Panc1 (cell line): Measurements from ENCODE around the gene VSIR. TPM values are rescaled to one million over a fixed set of nuclear protein-coding genes. Genes with fewer than 3 reads are reported as not detected.
A peak's percentile ranks its signal among the peaks of the same experiment; 100 is the strongest.

ENCODE experiments used
- ATAC-seq: fragments of 200-7000 bp; cut with Tn5 transposase; 2 replicates; pipeline ENCODE4 v1.9.1; 2020; ENCODE audit warnings: mild to moderate bottlenecking, moderate library complexity
- BruUV-seq: library from RNA; stranded (reverse); fragments of 400-500 nt; replicated peaks from 2 replicates; lab custom pipeline; 2021; lab: Mats Ljungman, UMichigan
- CTCF ChIA-PET: fragments of 300-600 bp; sonication (Branson Sonifier 250); formaldehyde crosslinking; loops from one replicate; lab custom pipeline; 2022; ENCODE audit warnings: antibody characterized with exemption; lab: Charles Lee
- POLR2A ChIA-PET: fragments of 300-600 bp; sonication (Branson Sonifier 250); formaldehyde crosslinking; loops from one replicate; lab custom pipeline; 2022; ENCODE audit warnings: antibody characterized with exemption; lab: Charles Lee
- DNase-seq: peaks from one replicate; pipeline ENCODE4 v3.0.0-alpha.2; 2010; ENCODE audit warnings: low read depth, low spot score
- H3K27ac ChIP-seq: 2 replicates; pipeline ENCODE4 v1.5.1; 2011; ENCODE audit warnings: mild to moderate bottlenecking, low read length, inconsistent platforms
- H3K27me3 ChIP-seq: fragments of 200-500 bp; sonication (Bioruptor generic); 2 replicates; pipeline ENCODE4 v1.6.0; 2014; ENCODE audit warnings: low read length, inconsistent platforms; ENCODE audit not compliant: control insufficient read depth, insufficient read depth
- H3K36me3 ChIP-seq: fragments of 200-500 bp; sonication (Bioruptor generic); 2 replicates; pipeline ENCODE4 v1.5.1; 2014; ENCODE audit warnings: inconsistent platforms, mild to moderate bottlenecking, low read length, moderate library complexity; ENCODE audit not compliant: control insufficient read depth, insufficient read depth
- H3K4me1 ChIP-seq: 2 replicates; pipeline ENCODE4 v1.5.1; 2011; ENCODE audit warnings: inconsistent platforms, mild to moderate bottlenecking, low read length, moderate library complexity; ENCODE audit not compliant: control insufficient read depth, insufficient read depth
- H3K4me3 ChIP-seq, 2 experiments: 2 replicates each; pipeline ENCODE4 v1.5.1; 2011 to 2012; ENCODE audit warnings: low read depth in 2 of 2, low read length in 2 of 2, mild to moderate bottlenecking in 2 of 2, inconsistent platforms in 1 of 2, moderate library complexity in 1 of 2
- H3K9me3 ChIP-seq: fragments of 200-500 bp; sonication (Bioruptor generic); 2 replicates; pipeline ENCODE4 v1.5.1; 2014; ENCODE audit warnings: low read depth, mild to moderate bottlenecking, inconsistent platforms, low read length, moderate library complexity; ENCODE audit not compliant: control insufficient read depth, insufficient read depth
- POLR2AphosphoS5 ChIP-seq: IDR thresholded peaks from 2 replicates; pipeline ENCODE4 v1.6.1; 2012; ENCODE audit warnings: mild to moderate bottlenecking, low read depth, low read length, moderate library complexity
- SIN3A ChIP-seq: IDR thresholded peaks from 2 replicates; pipeline ENCODE4 v1.6.1; 2012; ENCODE audit warnings: low read depth, mild to moderate bottlenecking, low read length, moderate library complexity, borderline replicate concordance; ENCODE audit not compliant: insufficient read depth
- TCF7L2 ChIP-seq: IDR thresholded peaks from 2 replicates; pipeline ENCODE4 v1.6.1; 2011; ENCODE audit warnings: mild to moderate bottlenecking, low read depth, low read length, inconsistent platforms
- in situ Hi-C: cut with HindIII; loops from 2 replicates; pipeline ENCODE4 v1.10.0; 2016; ENCODE audit warnings: low sequenced_read_pairs, low pct_unique_long_range_greater_than_20kb
- intact Hi-C: fragments of 100-400 bp; cut with micrococcal nuclease; formaldehyde crosslinking; loops from one replicate; pipeline ENCODE4 v1.10.0; 2022; ENCODE audit not compliant: unreplicated experiment
- total RNA-seq: library from RNA; stranded (reverse); gene quantifications from one replicate; pipeline ENCODE4 v1.2.1, GENCODE V29; 2021; ENCODE audit not compliant: unreplicated experiment
- TF ChIP-seq, protein P1 (sequence below): fragments of 450-650 bp; IDR thresholded peaks from 2 replicates; pipeline ENCODE4 v1.5.1; 2017; ENCODE audit warnings: mild to moderate bottlenecking
- TF ChIP-seq, protein P2 (sequence below), 2 experiments: IDR thresholded peaks; 2 replicates each; pipeline ENCODE4 v1.6.1; 2011 to 2012; ENCODE audit warnings: low read depth in 2 of 2, control low read depth in 1 of 2, low read length in 1 of 2, mild to moderate bottlenecking in 1 of 2, moderate library complexity in 1 of 2; ENCODE audit not compliant: insufficient read depth in 1 of 2

The VSIR gene
- total RNA-seq, 1 experiment from 2014 or later: 34.9 TPM

DNA sequence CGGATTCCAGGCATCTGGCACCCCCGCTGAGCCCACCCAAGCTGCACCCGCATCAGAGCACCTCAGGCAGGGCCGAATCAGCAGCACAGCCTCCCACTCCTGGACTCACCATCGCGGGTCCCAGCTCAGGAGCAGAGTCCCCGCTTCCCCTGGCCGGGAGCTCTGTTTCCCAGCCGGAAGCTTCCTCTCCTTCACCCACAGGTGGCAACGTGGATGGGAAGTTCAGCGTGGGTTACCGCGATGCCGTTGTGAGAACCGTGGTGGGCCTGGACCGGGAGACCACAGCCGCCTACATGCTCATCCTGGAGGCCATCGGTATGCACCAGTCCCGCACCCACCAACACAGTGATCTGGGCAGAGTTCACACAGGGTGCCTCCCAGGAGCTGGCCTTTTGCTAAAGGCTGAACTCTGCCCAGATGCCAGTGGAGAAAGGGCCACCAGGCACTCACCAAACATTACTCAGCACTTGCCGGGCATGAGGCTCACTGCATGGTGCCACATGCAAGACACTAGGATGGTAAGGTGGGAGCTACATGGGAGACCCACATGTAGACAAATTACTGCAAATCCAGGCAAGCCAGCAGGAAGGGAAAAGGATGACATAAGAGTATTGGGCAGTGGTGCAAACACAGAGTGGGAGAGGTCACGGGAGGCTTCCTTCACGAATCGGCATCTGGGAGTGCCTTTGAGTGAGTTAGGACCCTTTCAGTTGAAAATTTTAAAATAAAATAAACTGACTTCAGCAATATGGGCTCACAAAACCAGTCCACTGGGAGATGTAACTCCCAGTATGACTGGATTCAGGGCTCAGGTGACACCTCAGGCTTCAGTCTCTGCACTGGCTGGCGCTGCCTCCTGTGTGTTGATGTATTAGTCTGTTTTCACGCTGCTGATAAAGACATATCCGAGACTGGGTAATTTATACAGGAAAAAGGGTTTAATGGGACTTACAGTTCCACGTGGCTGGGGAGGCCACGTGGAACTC lies 64.1 kb downstream of the VSIR start:
- TF ChIP-seq POLR2AphosphoS5 (no peak), SIN3A (no peak), TCF7L2 (no peak)
- TF ChIP-seq, protein P1, sequence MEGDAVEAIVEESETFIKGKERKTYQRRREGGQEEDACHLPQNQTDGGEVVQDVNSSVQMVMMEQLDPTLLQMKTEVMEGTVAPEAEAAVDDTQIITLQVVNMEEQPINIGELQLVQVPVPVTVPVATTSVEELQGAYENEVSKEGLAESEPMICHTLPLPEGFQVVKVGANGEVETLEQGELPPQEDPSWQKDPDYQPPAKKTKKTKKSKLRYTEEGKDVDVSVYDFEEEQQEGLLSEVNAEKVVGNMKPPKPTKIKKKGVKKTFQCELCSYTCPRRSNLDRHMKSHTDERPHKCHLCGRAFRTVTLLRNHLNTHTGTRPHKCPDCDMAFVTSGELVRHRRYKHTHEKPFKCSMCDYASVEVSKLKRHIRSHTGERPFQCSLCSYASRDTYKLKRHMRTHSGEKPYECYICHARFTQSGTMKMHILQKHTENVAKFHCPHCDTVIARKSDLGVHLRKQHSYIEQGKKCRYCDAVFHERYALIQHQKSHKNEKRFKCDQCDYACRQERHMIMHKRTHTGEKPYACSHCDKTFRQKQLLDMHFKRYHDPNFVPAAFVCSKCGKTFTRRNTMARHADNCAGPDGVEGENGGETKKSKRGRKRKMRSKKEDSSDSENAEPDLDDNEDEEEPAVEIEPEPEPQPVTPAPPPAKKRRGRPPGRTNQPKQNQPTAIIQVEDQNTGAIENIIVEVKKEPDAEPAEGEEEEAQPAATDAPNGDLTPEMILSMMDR: no peak
- TF ChIP-seq, protein P2, sequence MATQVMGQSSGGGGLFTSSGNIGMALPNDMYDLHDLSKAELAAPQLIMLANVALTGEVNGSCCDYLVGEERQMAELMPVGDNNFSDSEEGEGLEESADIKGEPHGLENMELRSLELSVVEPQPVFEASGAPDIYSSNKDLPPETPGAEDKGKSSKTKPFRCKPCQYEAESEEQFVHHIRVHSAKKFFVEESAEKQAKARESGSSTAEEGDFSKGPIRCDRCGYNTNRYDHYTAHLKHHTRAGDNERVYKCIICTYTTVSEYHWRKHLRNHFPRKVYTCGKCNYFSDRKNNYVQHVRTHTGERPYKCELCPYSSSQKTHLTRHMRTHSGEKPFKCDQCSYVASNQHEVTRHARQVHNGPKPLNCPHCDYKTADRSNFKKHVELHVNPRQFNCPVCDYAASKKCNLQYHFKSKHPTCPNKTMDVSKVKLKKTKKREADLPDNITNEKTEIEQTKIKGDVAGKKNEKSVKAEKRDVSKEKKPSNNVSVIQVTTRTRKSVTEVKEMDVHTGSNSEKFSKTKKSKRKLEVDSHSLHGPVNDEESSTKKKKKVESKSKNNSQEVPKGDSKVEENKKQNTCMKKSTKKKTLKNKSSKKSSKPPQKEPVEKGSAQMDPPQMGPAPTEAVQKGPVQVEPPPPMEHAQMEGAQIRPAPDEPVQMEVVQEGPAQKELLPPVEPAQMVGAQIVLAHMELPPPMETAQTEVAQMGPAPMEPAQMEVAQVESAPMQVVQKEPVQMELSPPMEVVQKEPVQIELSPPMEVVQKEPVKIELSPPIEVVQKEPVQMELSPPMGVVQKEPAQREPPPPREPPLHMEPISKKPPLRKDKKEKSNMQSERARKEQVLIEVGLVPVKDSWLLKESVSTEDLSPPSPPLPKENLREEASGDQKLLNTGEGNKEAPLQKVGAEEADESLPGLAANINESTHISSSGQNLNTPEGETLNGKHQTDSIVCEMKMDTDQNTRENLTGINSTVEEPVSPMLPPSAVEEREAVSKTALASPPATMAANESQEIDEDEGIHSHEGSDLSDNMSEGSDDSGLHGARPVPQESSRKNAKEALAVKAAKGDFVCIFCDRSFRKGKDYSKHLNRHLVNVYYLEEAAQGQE (IDR thresholded peaks at IDR 0.05; ENCODE audit: insufficient read depth in 1 of 2, low read depth in 2 of 2, low read length in 1 of 2): no peak
- no peak for DNase-seq
- Histone ChIP-seq H3K4me1 (peaks cover 9% of the 10 kb centered on the region), H3K4me3 (no peak overlapping the region), H3K27ac (no peak overlapping the region), H3K27me3 (no peaks in the 10 kb centered on the region), H3K36me3 (no peaks in the 10 kb centered on the region), H3K9me3 (no peaks in the 10 kb centered on the region)
- ChIA-PET POLR2A (no interaction called here), CTCF (interaction anchor here (0.5 to 2.5 kb wide), 11 partner anchors 10 to 424 kb away, joined by 3 to 12 read pairs (median 6); partner anchors contain the start of genes CDH23 and SLC29A3)
- intact Hi-C loops: loop anchor here (10.0 kb wide), 1 partner anchor 106 kb away; no protein-coding TSS in a partner anchor
- no peak for ATAC-seq
- in situ Hi-C loops: no loop called here
- no TSS peak for BruUV-seq

DNA sequence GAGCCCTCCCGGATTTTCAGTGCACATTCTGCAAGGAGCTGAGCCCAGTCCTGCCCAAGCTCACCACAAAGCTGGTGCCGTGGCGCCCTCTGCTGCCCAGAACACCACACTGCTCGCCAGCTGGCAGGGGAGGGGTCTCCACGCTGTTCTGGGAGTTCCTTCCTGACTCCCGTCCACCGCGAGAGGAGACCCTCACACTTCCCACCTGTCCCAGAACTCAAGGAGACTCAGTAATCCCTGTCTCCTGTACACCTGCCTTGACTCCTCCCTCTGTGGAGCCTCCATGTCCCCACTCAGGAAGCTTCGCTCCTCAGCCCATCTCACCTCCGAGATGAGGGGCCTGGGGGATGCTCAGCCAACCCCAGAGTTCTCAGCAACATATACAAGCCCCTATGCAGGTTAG lies 65.0 kb downstream of the VSIR start:
- BruUV-seq: no TSS peak
- H3K9me3 ChIP-seq: no peaks in the 10 kb centered on the region
- in situ Hi-C loops: no loop called here
- H3K4me1 ChIP-seq: peaks cover 3% of the 10 kb centered on the region
- no peak overlapping the region for H3K27ac ChIP-seq
- ATAC-seq: peak; percentile 69; the same call in 1 of the 2 replicates
- ChIA-PET CTCF (interaction anchor here (0.6 to 2.5 kb wide), 14 partner anchors 10 to 423 kb away, joined by 3 to 12 read pairs (median 5); partner anchors contain the start of genes CDH23 and SLC29A3), POLR2A (no interaction called here)
- H3K4me3 ChIP-seq: no peak overlapping the region
- TF ChIP-seq, protein P1: peak; percentile 94
- no peak for TF ChIP-seq TCF7L2
- H3K27me3 ChIP-seq: no peaks in the 10 kb centered on the region
- intact Hi-C loops: loop anchor here (10.0 kb wide), 1 partner anchor 106 kb away; no protein-coding TSS in a partner anchor
- no peaks in the 10 kb centered on the region for H3K36me3 ChIP-seq
- peak; percentile 35 for DNase-seq
